ENCODE measurements around the gene ZER1.
A peak's percentile ranks its signal among the peaks of the same experiment; 100 is the strongest.

The ZER1 gene

DNA sequence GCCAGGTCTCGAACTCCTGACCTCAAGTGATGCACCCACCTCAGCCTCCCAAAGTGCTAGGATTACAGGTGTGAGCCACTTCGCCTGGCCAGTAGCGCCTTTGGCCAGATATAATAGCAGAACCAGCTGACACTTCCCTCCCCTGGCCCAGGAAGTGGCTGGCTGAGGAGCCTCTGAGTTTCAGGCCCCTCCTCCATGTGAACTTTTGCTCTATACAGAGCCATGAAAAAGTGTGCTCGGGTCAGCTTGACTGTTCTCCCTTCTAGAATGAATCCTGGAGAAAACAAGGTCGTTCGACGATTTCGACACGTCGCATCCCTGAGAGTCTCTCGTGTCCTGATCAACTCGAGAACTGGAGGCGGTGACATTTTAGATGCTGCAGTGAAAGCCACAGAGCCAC is 39.2 kb downstream of the ZER1 start:
- DNase-seq = no peak

- no peak for DNase-seq
Measured at GRCh38 chr9:128731691-128732090, 40.0 kb downstream of the ZER1 start.

DNA sequence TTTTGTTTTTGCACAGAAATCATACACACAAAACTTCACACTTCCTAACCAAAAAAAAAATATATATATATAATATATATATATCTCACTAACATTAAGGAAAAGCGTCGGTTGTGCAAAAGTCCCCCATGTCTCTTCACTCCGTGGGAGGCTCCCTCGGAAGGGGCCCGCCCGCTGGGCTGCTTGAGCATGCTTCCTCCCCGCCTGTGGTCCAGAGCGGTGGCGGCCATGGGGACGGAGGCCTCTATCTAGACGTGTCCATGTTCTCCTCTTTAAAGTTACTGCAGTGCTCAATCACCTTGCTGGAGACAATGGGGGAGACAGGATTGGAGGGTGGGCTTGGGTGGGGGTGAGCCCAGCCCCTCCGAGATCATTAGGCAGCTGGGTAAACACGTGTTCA is 40.6 kb downstream of the ZER1 start:
- no peak for DNase-seq

- DNase-seq = no peak
Measured at GRCh38 chr9:128729766-128730517, 41.8 kb downstream of the ZER1 start.

DNA sequence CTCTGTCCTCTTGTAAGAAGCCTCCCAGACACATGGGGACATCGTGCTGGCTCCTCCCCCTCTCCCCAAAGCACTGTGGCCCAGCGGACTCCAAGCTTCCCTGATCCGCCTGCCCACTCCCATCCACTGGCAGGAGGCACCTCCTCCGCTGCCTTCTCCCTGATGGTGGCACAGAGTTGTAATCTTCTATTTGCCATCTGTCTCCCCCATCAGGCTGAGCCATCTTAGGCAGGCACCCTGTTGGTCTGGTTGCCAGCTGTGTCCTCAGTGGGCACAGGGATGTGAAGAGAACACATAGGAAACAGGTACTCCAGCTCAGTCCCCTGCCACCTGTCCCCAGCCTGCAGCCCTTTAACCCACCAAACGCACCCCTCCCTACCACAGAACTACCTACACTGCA is 42.4 kb downstream of the ZER1 start:
- no peak for DNase-seq

GRCh38 chr9:128728298-128728697 is 43.4 kb downstream of the ZER1 start:
- no peak for DNase-seq

DNA sequence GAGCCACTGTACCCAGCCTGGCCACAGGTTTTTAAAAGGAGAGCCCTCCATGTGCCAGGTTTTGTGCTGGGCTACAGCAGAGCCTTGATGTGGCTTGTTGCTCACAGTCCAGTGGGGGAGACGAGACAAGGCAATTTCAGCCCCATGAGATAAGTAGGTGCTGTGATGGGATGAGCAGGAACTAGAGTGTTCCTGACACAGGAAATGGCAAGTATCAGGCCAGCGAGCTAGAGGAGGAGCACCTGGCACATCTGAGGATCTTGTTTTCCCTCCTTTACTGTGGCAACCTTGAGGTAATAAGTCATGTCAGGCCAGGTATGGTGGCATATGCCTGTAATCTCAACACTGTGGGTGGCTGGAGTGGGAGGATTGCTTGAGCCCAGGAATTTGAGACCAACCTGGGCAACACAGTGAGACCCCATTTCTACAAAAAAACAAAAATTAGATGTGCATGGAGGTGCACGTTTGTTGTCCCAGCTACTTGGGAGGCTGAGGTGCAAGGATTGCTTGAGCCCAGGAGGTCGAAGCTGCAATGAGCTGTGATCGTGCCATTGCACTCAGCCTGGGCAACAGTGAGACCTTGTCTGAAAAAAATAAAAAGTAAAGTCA is 44.0 kb downstream of the ZER1 start:
- peak in 1 of 6 experiments; percentile 48 for DNase-seq

GRCh38 chr9:128724744-128725211 is 46.9 kb downstream of the ZER1 start:
- DNase-seq = peak in 3 of 6 experiments; percentile 17 to 46 (median 24)

DNA sequence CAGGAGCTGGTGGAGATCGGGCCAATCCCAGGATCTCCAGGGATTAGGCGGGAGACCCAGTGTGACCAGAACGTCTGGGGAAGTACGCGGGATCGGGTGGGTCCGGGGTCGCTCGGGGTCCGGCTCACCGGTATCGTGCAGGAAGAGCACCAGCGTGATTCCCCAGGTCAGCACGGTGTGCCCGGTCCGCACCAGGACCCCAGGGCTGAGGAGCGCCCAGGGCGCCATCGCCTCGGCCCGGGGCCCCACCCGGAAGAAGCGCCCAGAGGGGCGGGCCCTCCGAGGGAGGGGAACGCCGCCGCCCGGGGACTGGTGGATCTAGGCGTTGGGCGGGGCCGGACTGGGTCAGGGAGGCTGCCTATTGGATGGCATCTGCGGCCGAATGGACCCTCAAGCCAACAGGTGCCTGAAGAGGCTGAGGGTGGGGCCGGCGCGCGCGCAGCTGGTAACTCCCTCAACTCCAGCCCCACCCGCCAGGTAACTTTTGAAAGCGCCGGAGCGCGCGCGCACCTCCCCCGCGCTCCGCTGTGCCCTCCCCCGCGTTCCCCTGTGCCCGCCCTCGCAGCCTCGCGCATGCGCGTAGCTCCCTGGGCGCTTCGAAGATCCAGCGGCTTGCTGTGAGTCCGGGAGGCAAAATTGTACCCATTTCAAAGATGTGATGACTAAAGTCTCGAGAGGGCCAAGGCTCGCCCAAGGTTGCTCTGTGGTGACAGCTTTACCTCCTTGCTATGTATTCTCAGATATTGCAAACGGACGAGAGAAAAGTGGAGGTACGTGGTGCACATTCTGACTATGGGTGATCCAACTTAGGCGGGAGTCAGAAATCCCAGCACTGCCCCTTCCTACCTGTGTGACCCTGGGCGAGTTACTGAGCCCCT is 47.6 kb downstream of the ZER1 start, which contains the start of gene ZDHHC12:
ZDHHC12 (minus strand) TSS at position 262 of the 878 bp plus-strand sequence; CDS start at position 228, 34 bp downstream.
- DNase-seq = peak; percentile 95 to 99 (median 98)

DNA sequence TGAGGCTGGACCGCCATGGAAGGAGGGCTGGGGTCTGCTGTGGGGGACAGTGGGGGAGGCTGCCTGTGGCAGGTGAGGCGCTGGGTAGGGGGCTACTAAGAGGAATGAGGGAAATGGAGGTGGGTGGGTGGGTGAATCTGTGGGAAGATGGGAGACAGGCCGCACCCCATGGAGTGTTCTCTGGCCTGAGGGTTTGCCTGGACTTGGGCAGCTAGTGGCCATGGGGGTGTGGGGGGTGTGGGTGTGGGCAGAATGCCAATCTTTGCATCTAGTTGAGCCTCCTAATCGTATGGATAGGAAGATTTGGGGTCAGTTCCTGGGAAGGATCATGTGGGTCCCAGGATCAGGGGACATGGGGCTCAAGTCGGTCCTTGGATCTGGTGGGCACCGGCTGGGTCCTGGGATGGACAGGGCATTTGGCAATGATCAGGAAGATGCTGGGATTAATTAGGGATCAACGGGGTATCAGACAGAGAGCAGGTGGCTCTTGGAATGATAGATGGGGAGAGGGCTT is 48.3 kb downstream of the ZER1 start:
- DNase-seq = peak in 1 of 6 experiments; percentile 24

DNA sequence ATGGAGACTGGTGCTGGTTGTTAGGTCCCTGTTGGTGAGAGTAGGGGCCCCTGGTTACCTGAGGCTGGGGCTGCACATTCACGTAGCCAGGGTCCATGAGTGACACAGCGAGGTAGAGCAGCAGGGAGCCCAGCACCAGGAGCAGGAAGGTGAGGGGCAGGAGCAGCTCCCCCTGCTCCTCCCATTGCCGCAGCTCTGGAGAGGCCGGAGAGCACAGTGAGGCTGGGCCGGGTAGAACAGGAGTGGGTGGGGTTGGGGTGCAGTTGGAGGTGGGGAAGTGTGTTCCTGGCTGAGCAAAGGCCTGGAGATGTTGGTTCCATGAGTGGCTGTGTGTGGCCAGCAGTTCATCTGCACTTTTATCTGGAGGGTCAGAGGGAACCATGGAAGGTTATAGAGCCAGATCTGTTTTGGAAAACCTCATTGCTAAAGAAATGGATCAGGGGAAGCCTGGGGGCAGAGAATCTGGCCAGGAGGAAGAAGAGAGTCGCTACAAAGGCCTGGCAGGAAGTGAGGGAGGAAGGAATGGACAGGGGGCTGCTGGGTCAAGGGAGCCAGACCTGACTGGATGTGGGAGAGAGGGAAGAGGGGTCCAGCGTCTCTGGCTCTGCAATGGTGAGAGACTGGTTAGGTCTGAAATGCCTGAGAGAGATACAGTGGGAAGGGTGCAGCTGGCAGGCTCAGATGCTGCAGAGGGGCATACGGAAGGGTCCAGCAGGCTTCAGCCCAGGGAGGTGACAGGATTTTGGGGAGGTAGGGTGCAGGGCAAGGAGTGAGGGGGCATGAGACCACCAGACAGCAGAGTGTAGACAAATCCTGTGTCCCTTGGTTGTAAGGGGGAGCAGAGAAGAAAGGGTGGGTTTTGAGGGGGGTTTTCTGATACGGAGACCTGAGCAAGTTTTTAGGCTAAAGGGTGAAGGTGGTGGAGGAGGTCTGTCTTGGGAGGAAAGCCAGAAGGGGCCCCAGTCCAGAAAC is 49.1 kb downstream of the ZER1 start:
- no peak for DNase-seq

DNA sequence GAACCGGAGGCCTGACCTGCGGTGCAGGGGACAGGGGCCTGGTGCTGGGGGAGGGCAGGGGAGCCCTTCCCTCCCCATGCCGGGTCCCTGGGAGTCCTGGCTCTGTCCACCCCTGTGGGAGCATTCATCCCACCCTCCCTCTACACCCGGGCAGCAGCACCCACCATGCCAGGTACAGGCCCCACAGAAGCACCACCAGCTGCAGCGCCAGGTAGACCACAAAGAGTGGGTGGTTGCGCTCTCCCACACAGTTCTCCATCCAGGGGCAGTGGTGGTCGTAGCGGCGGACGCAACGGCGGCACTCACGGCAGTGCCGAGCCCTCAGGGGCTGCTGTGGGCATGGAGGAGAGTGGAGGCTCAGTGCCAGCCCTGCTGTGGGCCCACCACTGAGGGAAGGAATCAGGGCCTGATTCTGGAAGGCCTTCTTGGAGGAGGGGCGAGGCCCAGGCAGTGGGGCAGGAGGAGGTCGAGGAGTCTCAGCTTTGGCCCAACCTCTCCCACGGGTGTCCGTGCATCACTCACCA is 50.2 kb downstream of the ZER1 start:
- no peak for DNase-seq

DNA sequence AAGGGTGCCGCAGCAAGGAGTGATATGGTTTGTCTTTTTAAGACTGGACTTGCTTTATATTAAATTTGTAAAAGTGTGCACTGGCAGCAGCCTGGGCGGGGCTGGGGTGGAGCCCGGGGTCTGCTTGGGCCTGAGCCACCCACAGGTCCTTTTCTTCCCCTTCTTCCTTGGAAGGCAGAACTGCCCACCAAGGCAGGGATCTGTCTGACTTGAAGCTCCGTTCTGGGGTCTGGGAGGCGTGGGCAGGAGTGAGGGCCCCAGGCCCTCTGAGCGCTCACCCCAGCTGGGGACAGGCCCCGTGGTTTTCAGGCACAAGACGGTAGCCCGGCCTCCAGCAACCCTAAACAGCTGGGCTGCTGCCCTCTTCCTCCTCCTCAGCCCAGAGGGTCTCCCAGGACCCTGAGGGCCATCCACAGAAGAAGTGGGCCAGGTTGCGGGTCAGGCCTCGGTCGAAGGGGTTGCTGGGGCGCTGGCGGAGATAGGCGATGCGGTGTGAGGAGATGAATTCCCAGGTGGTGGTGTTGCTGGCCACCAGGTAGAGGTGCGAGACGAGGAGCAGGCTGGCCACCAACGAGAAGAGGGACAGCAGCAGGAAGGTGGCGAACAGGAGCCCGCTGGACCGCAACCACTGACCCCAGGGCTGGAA is 50.8 kb downstream of the ZER1 start:
- no peak for DNase-seq

- no peak for DNase-seq
Measured at GRCh38 chr9:128719919-128720605, 51.7 kb downstream of the ZER1 start.

GRCh38 chr9:128718475-128718874 is 53.3 kb downstream of the ZER1 start:
- no peak for DNase-seq

DNA sequence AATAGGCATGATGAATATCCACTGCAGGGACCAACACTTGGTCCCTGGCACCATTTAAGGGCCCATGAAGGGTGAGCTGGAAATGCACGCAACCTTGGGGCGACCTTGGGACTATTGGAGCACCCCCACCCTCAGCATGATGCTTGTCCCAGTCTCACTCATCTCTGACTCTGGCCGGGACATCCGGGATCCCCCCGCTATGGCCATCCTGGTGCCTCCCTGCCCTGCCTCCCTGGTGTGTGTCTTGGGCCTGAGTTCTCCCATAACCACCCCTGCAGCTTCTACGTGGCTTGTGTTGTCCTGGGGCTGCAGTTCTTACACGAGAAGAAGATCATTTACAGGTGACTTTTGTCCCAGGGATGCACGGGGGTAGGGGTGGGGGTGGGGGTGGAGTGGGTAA is 53.7 kb downstream of the ZER1 start:
- no peak for DNase-seq

DNA sequence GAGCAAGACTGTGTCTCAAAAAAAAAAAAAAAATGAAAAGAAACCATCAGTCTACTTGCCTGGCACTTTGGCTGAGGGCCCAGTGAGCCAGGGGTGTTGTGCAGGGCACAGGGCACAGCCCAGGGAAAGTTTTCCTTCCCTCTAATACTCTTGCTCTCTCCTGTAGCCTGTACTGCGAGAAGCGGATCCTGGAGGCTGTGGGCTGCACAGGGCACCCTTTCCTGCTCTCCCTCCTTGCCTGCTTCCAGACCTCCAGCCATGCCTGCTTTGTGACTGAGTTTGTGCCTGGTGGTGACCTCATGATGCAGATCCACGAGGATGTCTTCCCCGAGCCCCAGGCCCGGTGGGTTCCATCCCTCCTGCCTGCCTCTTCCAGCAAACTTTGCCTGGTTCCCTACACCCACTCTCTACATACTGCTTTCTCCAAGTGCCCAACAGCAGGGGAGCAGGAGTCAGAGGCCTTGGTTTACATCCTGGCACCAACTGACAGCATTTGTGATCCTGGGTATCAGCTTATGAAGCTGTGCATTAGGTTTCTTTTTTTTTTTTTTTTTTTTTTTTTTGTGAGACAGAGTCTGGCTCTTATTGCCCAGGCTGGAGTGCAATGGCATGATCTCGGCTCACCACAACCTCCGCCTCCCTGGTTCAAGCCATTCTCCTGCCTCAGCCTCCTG is 55.0 kb downstream of the ZER1 start:
- no peak for DNase-seq

- no peak for DNase-seq
Measured at GRCh38 chr9:128715436-128715750, 56.3 kb downstream of the ZER1 start.

- DNase-seq = no peak
Measured at GRCh38 chr9:128714586-128715435, 56.9 kb downstream of the ZER1 start.

All from stimulated activated naive CD4-positive, alpha-beta T cell (primary cell).